Gastroesophageal sphincter (tissue), 4 donors: ENCODE results near the gene PDE4A. TPM values are rescaled to one million over a fixed set of nuclear protein-coding genes. Genes with fewer than 3 reads are reported as not detected.

ENCODE experiments used
- ATAC-seq: fragments of 150-250 bp; one replicate; pipeline ENCODE4 v1.9.1; 2016; ENCODE audit warnings: mild to moderate bottlenecking, moderate library complexity
- H3K27ac ChIP-seq, 4 donors: fragments of 200-600 bp; sonication (generic) in 3 of 4; 1 replicate in 3 of 4; 2 replicates in 1 of 4; pipeline ENCODE4 v1.5.1; 2016 to 2019
- H3K27me3 ChIP-seq: fragments of 200-600 bp; sonication (generic); one replicate; pipeline ENCODE4 v1.5.1; 2019
- H3K36me3 ChIP-seq, 2 donors: fragments of 200-600 bp; sonication (generic); one replicate each; pipeline ENCODE4 v1.5.1; 2019; ENCODE audit warnings: control low read depth in 1 of 2
- H3K4me1 ChIP-seq, 3 donors: fragments of 200-600 bp; sonication (generic); 1 replicate in 2 of 3; 2 replicates in 1 of 3; pipeline ENCODE4 v1.5.1; 2016 to 2019; ENCODE audit warnings: control low read depth in 2 of 3
- H3K4me3 ChIP-seq, 2 donors: fragments of 200-600 bp; sonication (generic); one replicate each; pipeline ENCODE4 v1.5.1; 2019; ENCODE audit warnings: mild to moderate bottlenecking in 1 of 2, moderate library complexity in 1 of 2
- H3K9me3 ChIP-seq, 3 donors: fragments of 200-600 bp; sonication (generic); one replicate each; pipeline ENCODE4 v1.5.1; 2017 to 2019; ENCODE audit warnings: control low read depth in 2 of 3
- CTCF ChIP-seq, 4 experiments: fragments of 200-600 bp in 2 of 4; fragments of 450-650 bp in 2 of 4; sonication (generic) in 1 of 4; IDR thresholded peaks; one replicate each; pipeline ENCODE4 v1.5.1; 2017 to 2019; ENCODE audit warnings: antibody characterized with exemption in 4 of 4, mild to moderate bottlenecking in 2 of 4, moderate library complexity in 2 of 4
- EP300 ChIP-seq: sonication (generic); formaldehyde crosslinking; IDR thresholded peaks from one replicate; pipeline ENCODE4 v1.6.1; 2017; ENCODE audit warnings: antibody characterized with exemption, mild to moderate bottlenecking
- POLR2A ChIP-seq, 2 donors: fragments of 450-650 bp; IDR thresholded peaks; one replicate each; pipeline ENCODE4 v1.6.1; 2017; ENCODE audit warnings: antibody characterized with exemption in 2 of 2, mild to moderate bottlenecking in 2 of 2, moderate library complexity in 1 of 2
- POLR2AphosphoS5 ChIP-seq: sonication (generic); formaldehyde crosslinking; IDR thresholded peaks from one replicate; pipeline ENCODE4 v1.6.1; 2017; ENCODE audit warnings: antibody characterized with exemption
- WGBS, 2 donors: methylation state at CpG; one replicate each; pipeline ENCODE4 v1.1.5; 2018; ENCODE audit warnings: low coverage in 1 of 2; 5-methylcytosine and 5-hydroxymethylcytosine counted together
- total RNA-seq, 4 donors: library from RNA; depleted of rRNA; stranded (reverse); fragments of >200 nt; gene quantifications; one replicate each; pipeline ENCODE4 v1.1.0, GENCODE V29; 2016

Gene PDE4A
- total RNA-seq, 4 donors from 2014 or later: 7.3 to 22.5 (median 10.0) TPM

GRCh38 chr19:10417541-10418234 is 2.6 kb upstream of the PDE4A start:
- WGBS, 2 donors: 5 to 30% methylated on average over 4 to 8 of the region's 30 CpGs

GRCh38 chr19:10418235-10418484 is 2.2 kb upstream of the PDE4A start:
- peaks cover 0 to 50% (median 30%) of the 10 kb centered on the region in 3 donors for H3K4me1 ChIP-seq
- H3K9me3 ChIP-seq: peaks cover 0 to 14% (median 0%) of the 10 kb centered on the region in 3 donors
- 0 to 4% methylated on average over 1 to 3 of the region's 3 CpGs for WGBS, 2 donors
- peaks cover 87% of the 10 kb centered on the region for H3K27me3 ChIP-seq
- H3K36me3 ChIP-seq: no peaks in the 10 kb centered on the region
- no peak overlapping the region for H3K4me3 ChIP-seq
- ATAC-seq: no peak
- TF ChIP-seq EP300: no peak
- TF ChIP-seq POLR2A (IDR thresholded peaks at IDR 0.05): no peak
- TF ChIP-seq POLR2AphosphoS5: no peak
- TF ChIP-seq CTCF (IDR thresholded peaks at IDR 0.05): no peak
- H3K27ac ChIP-seq: no peak overlapping the region

More at GRCh38 chr19:10417541-10418234, 2.6 kb upstream of the PDE4A start:
- peaks cover 82% of the 10 kb centered on the region for H3K27me3 ChIP-seq
- TF ChIP-seq EP300: no peak
- no peak for TF ChIP-seq POLR2A (IDR thresholded peaks at IDR 0.05)
- TF ChIP-seq POLR2AphosphoS5: no peak
- TF ChIP-seq CTCF (IDR thresholded peaks at IDR 0.05): no peak
- peaks cover 0 to 14% (median 0%) of the 10 kb centered on the region in 3 donors for H3K9me3 ChIP-seq
- H3K36me3 ChIP-seq: no peaks in the 10 kb centered on the region
- H3K4me3 ChIP-seq: no peak overlapping the region
- no peak overlapping the region for H3K27ac ChIP-seq
- peaks cover 0 to 50% (median 30%) of the 10 kb centered on the region in 3 donors for H3K4me1 ChIP-seq
- ATAC-seq: no peak

GRCh38 chr19:10418485-10419199 is 1.7 kb upstream of the PDE4A start:
- no peaks in the 10 kb centered on the region for H3K36me3 ChIP-seq
- H3K4me3 ChIP-seq: peak overlapping the region in 1 of 2 donors; percentile 28
- WGBS, 2 donors: 4 to 6% methylated on average over 3 to 21 of the region's 32 CpGs
- no peak for TF ChIP-seq POLR2A (IDR thresholded peaks at IDR 0.05)
- no peak for TF ChIP-seq CTCF (IDR thresholded peaks at IDR 0.05)
- no peak for TF ChIP-seq EP300
- TF ChIP-seq POLR2AphosphoS5: no peak
- H3K4me1 ChIP-seq: peaks cover 0 to 50% (median 30%) of the 10 kb centered on the region in 3 donors
- peaks cover 91% of the 10 kb centered on the region for H3K27me3 ChIP-seq
- no peak for ATAC-seq
- H3K27ac ChIP-seq: no peak overlapping the region
- H3K9me3 ChIP-seq: peaks cover 0 to 14% (median 0%) of the 10 kb centered on the region in 3 donors

GRCh38 chr19:10419200-10419645 is 1.1 kb upstream of the PDE4A start:
- Histone ChIP-seq H3K9me3 (peaks cover 0 to 9% (median 0%) of the 10 kb centered on the region in 3 donors), H3K27ac (no peak overlapping the region), H3K27me3 (peaks cover 94% of the 10 kb centered on the region), H3K36me3 (no peaks in the 10 kb centered on the region), H3K4me3 (peak overlapping the region in 1 of 2 donors; percentile 28), H3K4me1 (peaks cover 0 to 56% (median 35%) of the 10 kb centered on the region in 3 donors)
- TF ChIP-seq POLR2A (IDR thresholded peaks at IDR 0.05): no peak
- no peak for TF ChIP-seq EP300
- no peak for TF ChIP-seq CTCF (IDR thresholded peaks at IDR 0.05)
- TF ChIP-seq POLR2AphosphoS5: no peak
- 0% methylated on average over 2 of the region's 40 CpGs; no CpG with 5 or more reads in 1 of the 2 donors for WGBS, 2 donors
- no peak for ATAC-seq
